HG03439 (cell line): ENCODE results near the gene CST9.

Experiments
- ATAC-seq: cut with Tn5 transposase; IDR thresholded peaks from one replicate; pipeline ENCODE4 v1.9.1; 2021; ENCODE audit warnings: mild to moderate bottlenecking, moderate library complexity; ENCODE audit not compliant: unreplicated experiment

CST9 gene

DNA sequence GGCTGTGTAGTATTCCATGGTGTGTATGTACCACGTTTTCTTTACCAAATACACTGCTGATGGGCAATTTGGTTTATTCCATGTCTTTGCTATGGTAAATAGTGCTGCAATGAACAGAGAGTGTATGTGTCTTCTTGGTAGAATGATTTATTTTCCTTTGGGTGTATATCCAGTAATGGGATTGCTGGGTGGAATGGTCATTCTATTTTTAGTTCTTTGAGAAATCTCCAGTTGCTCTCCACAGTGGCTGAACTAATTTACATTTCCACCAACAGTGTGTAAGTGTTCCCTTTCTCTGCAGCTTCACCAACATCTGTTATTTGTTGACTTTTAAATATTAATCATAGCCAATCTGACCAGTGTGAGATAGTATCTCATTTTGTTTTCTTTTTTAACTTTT lies 51.3 kb downstream of the CST9 start:
- ATAC-seq, result no peak
